HUES64 (cell line): Measurements from ENCODE around the gene GPR137C.

Experiments used
- H3K27ac ChIP-seq: 2 replicates; pipeline ENCODE4 v1.7.0; 2013; ENCODE audit warnings: low read depth, low read length, inconsistent platforms
- H3K27me3 ChIP-seq: 2 replicates; pipeline ENCODE4 v1.6.1; 2013; ENCODE audit warnings: mild to moderate bottlenecking, low read length; ENCODE audit not compliant: insufficient read depth
- H3K36me3 ChIP-seq: 2 replicates; pipeline ENCODE4 v1.6.1; 2013; ENCODE audit warnings: mild to moderate bottlenecking, low read length; ENCODE audit not compliant: insufficient read depth
- H3K4me1 ChIP-seq: 2 replicates; pipeline ENCODE4 v1.6.1; 2013; ENCODE audit warnings: mild to moderate bottlenecking, low read length, moderate library complexity; ENCODE audit not compliant: insufficient read depth
- H3K4me3 ChIP-seq: 2 replicates; pipeline ENCODE4 v1.5.1; 2013; ENCODE audit warnings: mild to moderate bottlenecking, low read length, moderate library complexity
- H3K9ac ChIP-seq: 2 replicates; pipeline ENCODE4 v1.6.1; 2013; ENCODE audit warnings: mild to moderate bottlenecking, low read depth, low read length
- H3K9me3 ChIP-seq: 2 replicates; pipeline ENCODE4 v1.6.1; 2013; ENCODE audit warnings: low read depth, low read length; ENCODE audit not compliant: insufficient read depth
- WGBS: fragments of 150-250, 120-280 bp; methylation state at CpG from one replicate; pipeline ENCODE4 v1.1.7; 2013; ENCODE audit warnings: missing lambda C conversion rate; 5-methylcytosine and 5-hydroxymethylcytosine counted together

GPR137C gene

DNA sequence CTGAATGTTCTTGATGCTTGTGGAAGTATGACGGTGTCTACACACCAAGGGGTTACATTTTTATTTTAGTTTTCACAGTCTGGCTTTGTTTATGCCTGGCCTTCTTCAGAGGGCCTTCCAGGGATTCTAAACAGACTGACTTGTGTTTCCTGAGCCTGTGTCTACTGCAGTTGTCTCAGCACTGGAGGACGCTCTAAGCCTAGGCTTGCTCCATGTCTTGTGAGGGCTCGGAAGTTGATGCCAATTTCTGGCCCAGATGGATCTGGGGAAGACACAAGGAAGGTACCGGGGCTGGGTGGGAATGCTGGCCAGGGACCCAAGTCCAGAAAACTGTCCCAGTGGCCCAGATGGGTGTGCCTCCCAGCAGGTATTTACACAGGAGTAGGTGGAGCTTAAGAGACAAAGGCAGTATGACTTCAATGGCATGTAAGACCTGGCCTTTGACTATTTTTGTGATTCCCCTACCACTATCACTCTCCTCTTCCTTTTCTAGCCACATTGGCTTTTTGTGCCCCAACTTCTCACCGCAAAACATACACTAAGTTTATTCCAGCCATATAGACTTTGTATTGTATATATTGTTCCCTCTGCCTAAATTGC lies 56.9 kb downstream of the GPR137C start:
- Histone ChIP-seq H3K9me3 (peaks cover 3% of the 10 kb centered on the region; the same call in 1 of the 2 replicates), H3K27me3 (no peaks in the 10 kb centered on the region), H3K36me3 (no peaks in the 10 kb centered on the region), H3K4me3 (no peak overlapping the region), H3K4me1 (no peaks in the 10 kb centered on the region), H3K9ac (no peak overlapping the region), H3K27ac (no peak overlapping the region)
- WGBS, result 94% methylated on average over 4 of the region's 5 CpGs

DNA sequence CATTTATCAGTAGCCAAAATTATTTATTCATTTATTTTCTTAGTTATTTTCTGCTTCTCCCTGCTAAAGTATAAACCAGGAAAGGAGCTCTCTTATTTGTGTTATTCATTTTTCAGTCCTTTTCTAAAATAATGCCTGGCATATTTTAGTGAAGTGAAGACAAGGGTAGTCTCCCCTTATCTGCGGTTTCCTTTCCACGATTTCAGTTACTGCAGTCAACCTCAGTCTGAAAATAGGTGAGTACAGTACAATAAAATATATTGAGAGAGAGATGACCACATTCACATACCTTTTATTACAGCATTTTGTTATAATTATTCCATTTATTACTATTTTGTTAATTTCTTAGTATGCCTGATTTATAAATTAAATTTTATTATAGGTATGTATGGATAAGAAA lies 57.6 kb downstream of the GPR137C start:
- Histone ChIP-seq H3K4me1 (no peaks in the 10 kb centered on the region), H3K4me3 (no peak overlapping the region)
- WGBS, result no CpG with 5 or more reads among the region's 2 CpGs

DNA sequence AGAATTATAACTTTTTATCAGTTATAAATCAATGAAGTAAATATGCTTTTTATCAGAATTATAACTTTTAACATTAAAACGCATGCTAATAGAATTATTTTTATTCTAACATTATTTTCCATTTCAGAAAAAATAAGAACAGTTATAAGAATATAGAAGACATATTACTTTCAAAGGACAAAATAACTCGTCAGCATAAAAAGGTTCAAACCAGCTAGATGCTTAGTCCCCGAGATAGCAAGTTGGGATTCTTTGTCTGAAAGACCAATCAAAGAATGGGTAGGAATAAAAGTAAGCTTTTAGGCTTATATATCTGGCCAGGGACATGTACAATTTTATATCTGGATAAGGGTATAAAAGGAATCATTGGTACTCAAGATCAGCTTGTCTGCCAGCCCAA lies 66.0 kb downstream of the GPR137C start:
- 96% methylated on average over 2 of the region's 3 CpGs for WGBS
- H3K36me3 ChIP-seq, result no peaks in the 10 kb centered on the region

More for the DNA sequence above, 57.6 kb downstream of the GPR137C start:
- H3K36me3 ChIP-seq, result no peaks in the 10 kb centered on the region
- H3K9me3 ChIP-seq, result no peaks in the 10 kb centered on the region
- no peak overlapping the region for H3K9ac ChIP-seq
- no peak overlapping the region for H3K27ac ChIP-seq
- H3K27me3 ChIP-seq, result no peaks in the 10 kb centered on the region

DNA sequence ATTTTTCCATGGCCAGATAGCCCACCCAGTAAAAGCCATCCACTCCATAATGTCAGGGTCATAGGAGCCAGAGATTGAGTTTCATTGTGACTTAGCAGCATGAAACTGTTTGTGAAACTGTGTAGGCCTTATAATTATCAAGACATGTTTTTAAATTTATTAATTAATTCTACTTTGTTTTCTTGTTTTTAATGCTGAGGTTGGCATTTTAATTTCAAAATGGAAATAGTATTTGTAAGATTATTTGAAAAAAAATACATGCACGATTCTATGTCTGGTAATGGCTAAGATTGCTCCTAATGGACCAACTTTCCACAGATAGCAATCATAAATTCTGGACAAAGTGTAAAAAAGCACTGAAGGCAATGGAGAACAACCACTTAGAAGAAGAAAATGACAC lies 67.1 kb downstream of the GPR137C start:
- no peak overlapping the region for H3K9ac ChIP-seq
- WGBS, result 89% methylated on average over 1 of the region's 1 CpG
- H3K27ac ChIP-seq, result no peak overlapping the region
- no peaks in the 10 kb centered on the region for H3K27me3 ChIP-seq
- H3K4me1 ChIP-seq, result no peaks in the 10 kb centered on the region
- H3K4me3 ChIP-seq, result no peak overlapping the region
- H3K9me3 ChIP-seq, result no peaks in the 10 kb centered on the region
- no peaks in the 10 kb centered on the region for H3K36me3 ChIP-seq

More for the DNA sequence above, 66.0 kb downstream of the GPR137C start:
- no peak overlapping the region for H3K4me3 ChIP-seq
- H3K27me3 ChIP-seq, result no peaks in the 10 kb centered on the region
- H3K27ac ChIP-seq, result no peak overlapping the region
- H3K4me1 ChIP-seq, result no peaks in the 10 kb centered on the region
- no peaks in the 10 kb centered on the region for H3K9me3 ChIP-seq
- no peak overlapping the region for H3K9ac ChIP-seq

DNA sequence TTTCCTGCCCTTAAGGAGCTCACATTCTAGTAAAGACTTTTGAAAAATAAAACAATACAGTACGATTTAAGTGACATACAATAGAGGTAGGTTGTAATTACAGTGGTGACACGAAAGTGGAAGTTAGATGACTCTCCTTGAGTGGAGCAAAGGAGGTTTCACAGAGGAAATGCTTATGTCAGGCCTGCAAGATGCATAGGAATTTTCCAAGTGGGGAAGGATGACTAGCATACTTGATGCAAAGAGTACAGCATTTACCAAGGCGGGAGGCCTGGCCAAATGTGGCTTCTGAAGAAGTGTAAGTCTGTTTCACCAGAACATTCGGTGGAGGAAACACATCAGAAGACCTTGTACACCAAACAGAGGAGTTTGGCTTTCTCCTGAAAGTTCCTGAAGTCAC lies 87.5 kb downstream of the GPR137C start:
- Histone ChIP-seq H3K4me1 (no peaks in the 10 kb centered on the region), H3K9me3 (no peaks in the 10 kb centered on the region), H3K27me3 (no peaks in the 10 kb centered on the region), H3K4me3 (no peak overlapping the region), H3K9ac (no peak overlapping the region), H3K27ac (no peak overlapping the region), H3K36me3 (peaks cover 36% of the 10 kb centered on the region)
- WGBS, result 92% methylated on average over 4 of the region's 4 CpGs

DNA sequence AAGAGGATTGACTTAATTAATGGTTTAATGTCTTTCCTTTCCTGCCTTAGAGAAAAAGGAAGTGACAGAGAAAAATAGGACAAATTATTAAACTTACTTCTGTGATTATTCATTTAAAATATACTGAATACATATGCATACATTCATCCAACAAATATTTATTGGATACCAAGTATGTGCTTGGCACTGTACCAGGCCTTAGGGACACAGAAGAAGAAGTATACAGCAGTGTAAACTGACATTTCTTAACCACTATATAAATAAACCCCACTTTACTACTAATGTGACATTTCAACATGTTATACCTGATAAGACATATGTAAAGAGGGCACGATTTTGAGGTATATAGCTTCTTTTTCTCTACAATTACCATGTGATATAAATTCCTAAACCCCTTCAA lies 89.1 kb downstream of the GPR137C start:
- Histone ChIP-seq H3K27me3 (no peaks in the 10 kb centered on the region), H3K36me3 (peaks cover 52% of the 10 kb centered on the region), H3K4me3 (no peak overlapping the region), H3K9ac (no peak overlapping the region), H3K4me1 (no peaks in the 10 kb centered on the region), H3K27ac (no peak overlapping the region), H3K9me3 (no peaks in the 10 kb centered on the region)
- 100% methylated on average over 1 of the region's 1 CpG for WGBS

DNA sequence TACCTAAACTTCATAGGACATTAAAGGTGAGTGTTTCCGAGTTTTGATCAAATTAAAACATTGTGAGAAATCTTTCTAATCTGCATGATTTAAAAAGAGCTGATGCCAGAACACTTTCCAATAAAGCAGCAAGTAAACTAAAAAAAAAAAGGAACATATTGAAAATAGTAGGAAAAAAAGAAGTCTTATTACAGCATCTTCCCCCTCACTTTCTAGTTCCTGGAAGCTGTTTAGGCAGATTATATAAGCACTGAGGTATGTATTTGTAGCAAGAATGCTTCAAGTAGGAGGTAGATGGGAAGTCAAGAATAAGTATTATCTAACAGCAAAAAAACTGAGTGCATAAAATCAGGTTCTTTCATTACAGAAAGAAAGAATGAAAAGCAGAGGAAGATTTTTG lies 96.9 kb downstream of the GPR137C start:
- no peaks in the 10 kb centered on the region for H3K9me3 ChIP-seq
- no peak overlapping the region for H3K4me3 ChIP-seq
- H3K27ac ChIP-seq, result no peak overlapping the region
- peaks cover 76% of the 10 kb centered on the region for H3K36me3 ChIP-seq
- no peak overlapping the region for H3K9ac ChIP-seq
- H3K27me3 ChIP-seq, result no peaks in the 10 kb centered on the region
- WGBS, result no CpG with 5 or more reads among the region's 1 CpG
- H3K4me1 ChIP-seq, result no peaks in the 10 kb centered on the region

DNA sequence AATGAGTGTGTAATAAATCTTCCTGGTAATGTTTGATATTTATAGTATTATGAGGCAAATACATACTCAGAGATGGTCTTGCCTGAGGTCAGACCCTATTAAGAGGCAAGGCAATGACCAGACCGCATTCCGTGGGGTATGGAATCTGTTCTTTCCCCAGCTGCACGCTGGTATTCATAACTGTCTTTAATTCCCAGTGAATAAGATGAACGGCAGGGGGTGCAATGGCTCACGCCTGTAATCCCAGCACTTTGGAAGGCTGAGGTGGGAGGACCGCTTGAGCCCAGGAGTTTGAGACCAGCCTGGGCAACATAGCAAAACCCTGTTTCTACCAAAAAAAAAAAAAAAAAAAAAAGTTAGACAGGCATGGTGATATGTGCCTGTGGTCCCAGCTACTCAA lies 98.1 kb downstream of the GPR137C start:
- H3K9ac ChIP-seq, result no peak overlapping the region
- H3K4me1 ChIP-seq, result no peaks in the 10 kb centered on the region
- WGBS, result 93% methylated on average over 6 of the region's 6 CpGs
- H3K9me3 ChIP-seq, result no peaks in the 10 kb centered on the region
- H3K4me3 ChIP-seq, result no peak overlapping the region
- no peaks in the 10 kb centered on the region for H3K27me3 ChIP-seq
- no peak overlapping the region for H3K27ac ChIP-seq
- H3K36me3 ChIP-seq, result peaks cover 70% of the 10 kb centered on the region

DNA sequence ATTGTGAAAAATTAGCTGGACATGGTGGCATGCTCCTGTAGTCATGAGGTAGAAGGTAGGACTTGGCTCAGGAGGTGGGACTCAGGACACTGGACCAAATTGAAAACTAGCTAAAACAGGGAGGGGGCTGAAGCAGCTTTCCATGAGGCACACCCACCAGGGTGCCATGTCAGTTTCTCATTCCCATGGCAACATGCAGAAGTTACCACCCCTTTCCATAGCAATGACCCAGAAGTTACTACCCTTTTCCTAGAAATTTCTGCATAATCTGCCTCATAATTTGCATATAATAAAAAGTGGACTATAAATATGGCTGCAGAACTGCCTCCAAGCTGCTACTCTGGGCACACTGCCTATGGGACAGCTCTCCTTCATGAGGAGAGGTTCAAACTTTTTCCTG lies 104.3 kb downstream of the GPR137C start:
- Histone ChIP-seq H3K36me3 (peaks cover 54% of the 10 kb centered on the region), H3K4me1 (no peaks in the 10 kb centered on the region), H3K4me3 (no peak overlapping the region)

DNA sequence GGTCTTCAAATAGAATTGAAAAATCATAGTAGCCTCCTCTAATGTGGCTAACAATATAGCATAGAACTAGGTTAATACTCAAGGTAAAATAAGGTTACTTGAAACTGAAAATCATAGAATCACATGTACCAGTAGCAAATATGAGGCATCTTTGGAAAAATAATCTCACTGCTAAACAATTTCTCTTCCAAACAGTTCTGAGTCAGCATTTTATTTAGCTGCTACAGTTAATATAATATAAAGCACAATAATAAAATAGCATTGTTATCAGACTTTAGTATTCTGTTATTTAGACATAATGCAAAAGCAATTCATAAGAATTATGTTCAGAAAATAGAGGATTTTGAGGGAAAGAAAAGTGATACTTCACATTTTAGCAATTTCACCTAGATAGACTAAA lies 107.7 kb downstream of the GPR137C start:
- Histone ChIP-seq H3K9ac (no peak overlapping the region), H3K27ac (no peak overlapping the region), H3K4me3 (no peak overlapping the region), H3K4me1 (peaks cover 11% of the 10 kb centered on the region), H3K9me3 (no peaks in the 10 kb centered on the region), H3K27me3 (no peaks in the 10 kb centered on the region), H3K36me3 (peaks cover 31% of the 10 kb centered on the region)

More for the DNA sequence above, 104.3 kb downstream of the GPR137C start:
- no peaks in the 10 kb centered on the region for H3K27me3 ChIP-seq
- H3K9ac ChIP-seq, result no peak overlapping the region
- no peaks in the 10 kb centered on the region for H3K9me3 ChIP-seq
- H3K27ac ChIP-seq, result no peak overlapping the region

DNA sequence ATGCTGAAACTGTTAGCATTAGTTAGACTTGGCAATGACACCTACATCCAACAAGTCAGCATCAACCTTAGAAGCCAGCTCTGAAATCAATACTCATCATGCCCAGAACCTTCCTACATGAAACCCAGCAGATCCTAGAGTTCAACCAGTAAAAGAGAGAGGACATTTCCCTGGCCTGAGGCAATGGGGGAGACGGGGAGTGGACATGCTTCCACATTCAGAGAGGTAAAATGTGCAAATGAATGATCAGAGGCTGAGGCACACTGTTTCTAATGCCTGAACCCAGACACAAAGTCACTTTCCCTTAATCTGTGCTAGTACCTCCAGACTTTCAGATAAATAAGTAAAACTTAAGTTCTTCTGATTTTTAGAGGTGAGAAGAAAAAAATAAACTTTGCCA lies 108.2 kb downstream of the GPR137C start:
- peaks cover 11% of the 10 kb centered on the region for H3K4me1 ChIP-seq
- no peak overlapping the region for H3K9ac ChIP-seq
- 73% methylated on average over 1 of the region's 1 CpG for WGBS
- no peaks in the 10 kb centered on the region for H3K9me3 ChIP-seq
- H3K4me3 ChIP-seq, result no peak overlapping the region
- no peak overlapping the region for H3K27ac ChIP-seq
- H3K36me3 ChIP-seq, result peaks cover 30% of the 10 kb centered on the region
- H3K27me3 ChIP-seq, result no peaks in the 10 kb centered on the region

DNA sequence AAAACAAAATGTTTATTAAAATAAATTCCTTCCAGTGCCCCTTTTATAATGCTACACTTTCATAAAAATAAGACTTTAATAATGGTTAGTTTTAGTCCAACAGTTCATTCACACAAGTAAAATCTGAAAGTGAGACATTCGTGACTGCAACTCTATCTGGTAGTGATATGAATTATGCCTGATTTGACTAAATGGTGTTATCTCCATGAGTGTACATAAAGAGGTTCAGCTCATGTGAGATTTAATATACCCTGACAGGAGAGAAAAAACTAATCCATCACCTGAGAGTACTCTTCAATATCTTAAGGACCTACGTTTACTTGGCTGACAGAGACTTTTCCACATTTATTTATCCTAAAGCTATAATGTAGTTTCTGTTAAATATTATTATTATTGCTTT lies 108.7 kb downstream of the GPR137C start:
- 94% methylated on average over 1 of the region's 2 CpGs for WGBS
- Histone ChIP-seq H3K36me3 (peaks cover 33% of the 10 kb centered on the region), H3K9me3 (no peaks in the 10 kb centered on the region), H3K9ac (no peak overlapping the region), H3K4me1 (peaks cover 11% of the 10 kb centered on the region), H3K4me3 (no peak overlapping the region), H3K27ac (no peak overlapping the region), H3K27me3 (no peaks in the 10 kb centered on the region)
